ENCODE data around the gene SNCG.

DNA sequence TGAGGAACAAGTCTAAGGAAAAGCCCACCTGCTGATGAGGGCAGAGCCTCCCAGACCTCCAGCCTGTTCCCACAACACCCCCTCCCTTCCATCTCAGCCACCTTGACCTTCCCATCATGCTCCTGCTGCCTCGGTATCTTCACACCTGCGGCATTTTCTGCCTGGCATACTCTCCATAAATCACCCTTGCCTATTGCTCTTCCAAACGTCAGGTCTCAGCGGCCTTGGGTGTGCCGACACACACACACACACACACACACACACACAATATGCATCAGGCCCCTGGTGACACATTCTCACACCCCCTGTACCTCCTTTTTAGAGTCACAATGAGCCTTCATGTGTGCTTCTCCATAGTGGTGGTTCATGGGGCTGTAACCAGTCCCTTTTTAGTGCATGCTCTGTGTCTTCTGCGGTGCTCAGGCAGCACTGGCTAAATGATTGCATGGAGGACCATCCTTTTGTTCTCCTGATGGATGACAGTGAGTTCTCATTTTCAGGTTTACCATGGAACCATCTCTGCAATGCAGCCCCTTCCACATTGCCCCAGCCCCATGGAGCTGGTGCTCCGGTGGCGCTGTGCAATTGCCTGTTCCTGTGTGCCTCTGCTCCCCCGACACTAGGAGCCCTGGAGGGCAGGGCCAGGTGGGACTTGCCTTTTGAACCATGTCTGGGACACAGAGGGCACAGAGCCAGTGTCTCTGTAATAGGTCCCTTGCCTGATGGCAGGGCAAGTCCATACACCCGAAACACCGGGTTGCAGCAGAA lies 14.4 kb downstream of the SNCG start:
- TF ChIP-seq, protein P1, sequence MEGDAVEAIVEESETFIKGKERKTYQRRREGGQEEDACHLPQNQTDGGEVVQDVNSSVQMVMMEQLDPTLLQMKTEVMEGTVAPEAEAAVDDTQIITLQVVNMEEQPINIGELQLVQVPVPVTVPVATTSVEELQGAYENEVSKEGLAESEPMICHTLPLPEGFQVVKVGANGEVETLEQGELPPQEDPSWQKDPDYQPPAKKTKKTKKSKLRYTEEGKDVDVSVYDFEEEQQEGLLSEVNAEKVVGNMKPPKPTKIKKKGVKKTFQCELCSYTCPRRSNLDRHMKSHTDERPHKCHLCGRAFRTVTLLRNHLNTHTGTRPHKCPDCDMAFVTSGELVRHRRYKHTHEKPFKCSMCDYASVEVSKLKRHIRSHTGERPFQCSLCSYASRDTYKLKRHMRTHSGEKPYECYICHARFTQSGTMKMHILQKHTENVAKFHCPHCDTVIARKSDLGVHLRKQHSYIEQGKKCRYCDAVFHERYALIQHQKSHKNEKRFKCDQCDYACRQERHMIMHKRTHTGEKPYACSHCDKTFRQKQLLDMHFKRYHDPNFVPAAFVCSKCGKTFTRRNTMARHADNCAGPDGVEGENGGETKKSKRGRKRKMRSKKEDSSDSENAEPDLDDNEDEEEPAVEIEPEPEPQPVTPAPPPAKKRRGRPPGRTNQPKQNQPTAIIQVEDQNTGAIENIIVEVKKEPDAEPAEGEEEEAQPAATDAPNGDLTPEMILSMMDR (IDR thresholded peaks at IDR 0.05; ENCODE audit: poor library complexity, severe bottlenecking) = no peak
- TF ChIP-seq MXI1 (conservative IDR thresholded peaks at IDR 0.05; ENCODE audit: poor library complexity, severe bottlenecking) (no peak), RAD21 (conservative IDR thresholded peaks at IDR 0.05) (no peak), SMC3 (conservative IDR thresholded peaks at IDR 0.05; ENCODE audit: poor library complexity) (no peak), EZH2 (IDR thresholded peaks at IDR 0.05; ENCODE audit: borderline replicate concordance, insufficient read depth, low read length, poor library complexity, severe bottlenecking) (no peak)
